Sigmoid colon (tissue), 4 donors: Measurements from ENCODE around the gene CNTN5.

Source experiments
- CTCF ChIP-seq, 4 experiments: fragments of 450-650 bp in 3 of 4; fragments of 200-600 bp in 1 of 4; IDR thresholded peaks; one replicate each; pipeline ENCODE4 v1.5.1; 2016 to 2019; ENCODE audit warnings: antibody characterized with exemption in 4 of 4, mild to moderate bottlenecking in 3 of 4, moderate library complexity in 2 of 4
- EP300 ChIP-seq, 4 donors: sonication (generic); formaldehyde crosslinking; IDR thresholded peaks; one replicate each; pipeline ENCODE4 v1.6.1; 2017; ENCODE audit warnings: antibody characterized with exemption in 4 of 4
- POLR2AphosphoS5 ChIP-seq, 4 donors: sonication (generic); formaldehyde crosslinking; IDR thresholded peaks; one replicate each; pipeline ENCODE4 v1.6.1; 2017; ENCODE audit warnings: antibody characterized with exemption in 4 of 4

GRCh38 chr11:99275521-99275920 lies 254.8 kb downstream of the CNTN5 start:
- no peak for TF ChIP-seq POLR2AphosphoS5 (IDR thresholded peaks at IDR 0.05)
- no peak for TF ChIP-seq CTCF (IDR thresholded peaks at IDR 0.05)
- TF ChIP-seq EP300 (IDR thresholded peaks at IDR 0.05), result no peak
